Liver (tissue), 9 donors: ENCODE results near the gene OSBP2. TPM values are rescaled to one million over a fixed set of nuclear protein-coding genes. Genes with fewer than 3 reads are reported as not detected.

Experiments
- DNase-seq: peaks from one replicate; pipeline ENCODE4 v3.0.0-alpha.2; 2017; ENCODE audit warnings: low spot score
- H3K27ac ChIP-seq, 2 donors: one replicate each; pipeline ENCODE4 v1.7.0; 2013; ENCODE audit warnings: inconsistent platforms in 2 of 2, low read length in 2 of 2, control low read depth in 1 of 2, low read depth in 1 of 2, mild to moderate bottlenecking in 1 of 2
- H3K27me3 ChIP-seq, 4 donors: one replicate each; pipeline versions ENCODE4 v1.6.1 to v1.7.0; 2013; ENCODE audit warnings: low read length in 3 of 4, inconsistent platforms in 1 of 4, mild to moderate bottlenecking in 1 of 4, moderate library complexity in 1 of 4; ENCODE audit not compliant: control insufficient read depth in 4 of 4, insufficient read depth in 4 of 4
- H3K36me3 ChIP-seq, 4 donors: one replicate each; pipeline versions ENCODE4 v1.6.1 to v1.7.0; 2013; ENCODE audit warnings: low read length in 3 of 4, mild to moderate bottlenecking in 3 of 4, low read depth in 1 of 4, moderate library complexity in 1 of 4; ENCODE audit not compliant: control insufficient read depth in 4 of 4, insufficient read depth in 3 of 4
- H3K4me1 ChIP-seq, 4 donors: one replicate each; pipeline versions ENCODE4 v1.6.1 to v1.7.0; 2013; ENCODE audit warnings: low read length in 3 of 4, mild to moderate bottlenecking in 3 of 4, moderate library complexity in 1 of 4; ENCODE audit not compliant: control insufficient read depth in 4 of 4, insufficient read depth in 4 of 4
- H3K4me3 ChIP-seq, 3 donors: one replicate each; pipeline versions ENCODE4 v1.6.1 to v1.7.0; 2013; ENCODE audit warnings: low read length in 3 of 3, control low read depth in 1 of 3, low read depth in 1 of 3, mild to moderate bottlenecking in 1 of 3
- H3K9ac ChIP-seq, 2 donors: one replicate each; pipeline ENCODE4 v1.7.0; 2013; ENCODE audit warnings: low read length in 2 of 2, mild to moderate bottlenecking in 2 of 2, moderate library complexity in 2 of 2, control low read depth in 1 of 2, low read depth in 1 of 2
- H3K9me3 ChIP-seq, 4 donors: one replicate each; pipeline versions ENCODE4 v1.6.1 to v1.7.0; 2013; ENCODE audit warnings: low read length in 3 of 4; ENCODE audit not compliant: control insufficient read depth in 4 of 4
- CTCF ChIP-seq: fragments of 150-350 bp; IDR thresholded peaks from 2 replicates; pipeline ENCODE4 v1.5.1; 2017; ENCODE audit warnings: improper control_type of control experiment, low read depth, low read length; ENCODE audit not compliant: missing input control
- EGR1 ChIP-seq, 2 donors: IDR thresholded peaks; 2 replicates each; pipeline ENCODE4 v1.6.1; 2016 to 2018; ENCODE audit warnings: antibody characterized with exemption in 2 of 2, low read depth in 2 of 2
- FOXA1 ChIP-seq: IDR thresholded peaks from 2 replicates; pipeline ENCODE4 v1.6.1; 2016; ENCODE audit warnings: antibody characterized with exemption
- FOXA2 ChIP-seq: IDR thresholded peaks from 2 replicates; pipeline ENCODE4 v1.6.1; 2016; ENCODE audit warnings: antibody characterized with exemption
- GABPA ChIP-seq, 2 donors: IDR thresholded peaks in 1 of 2; conservative IDR thresholded peaks in 1 of 2; 2 replicates each; pipeline ENCODE4 v1.6.1; 2016; ENCODE audit warnings: antibody characterized with exemption in 2 of 2, mild to moderate bottlenecking in 1 of 2, moderate library complexity in 1 of 2
- HNF4A ChIP-seq, 2 donors: conservative IDR thresholded peaks; 2 replicates each; pipeline ENCODE4 v1.6.1; 2016; ENCODE audit warnings: antibody characterized with exemption in 2 of 2, mild to moderate bottlenecking in 2 of 2
- HNF4G ChIP-seq: IDR thresholded peaks from 2 replicates; pipeline ENCODE4 v1.6.1; 2016; ENCODE audit warnings: antibody characterized with exemption
- JUND ChIP-seq, 2 donors: IDR thresholded peaks; 2 replicates each; pipeline ENCODE4 v1.6.1; 2016; ENCODE audit warnings: antibody characterized with exemption in 2 of 2
- MAX ChIP-seq: IDR thresholded peaks from 2 replicates; pipeline ENCODE4 v1.6.1; 2016; ENCODE audit warnings: antibody characterized with exemption
- NR2F2 ChIP-seq: IDR thresholded peaks from 2 replicates; pipeline ENCODE4 v1.6.1; 2016; ENCODE audit warnings: antibody characterized with exemption
- RAD21 ChIP-seq, 2 donors: IDR thresholded peaks; 2 replicates each; pipeline ENCODE4 v1.6.1; 2016; ENCODE audit warnings: antibody characterized with exemption in 2 of 2, mild to moderate bottlenecking in 2 of 2
- RXRA ChIP-seq, 2 donors: IDR thresholded peaks; 2 replicates each; pipeline ENCODE4 v1.6.1; 2017 to 2018; ENCODE audit warnings: antibody characterized with exemption in 2 of 2, mild to moderate bottlenecking in 1 of 2
- SP1 ChIP-seq: IDR thresholded peaks from 2 replicates; pipeline ENCODE4 v1.6.1; 2018; ENCODE audit warnings: antibody characterized with exemption, mild to moderate bottlenecking
- TAF1 ChIP-seq: conservative IDR thresholded peaks from 2 replicates; pipeline ENCODE4 v1.6.1; 2016; ENCODE audit warnings: antibody characterized with exemption, mild to moderate bottlenecking
- YY1 ChIP-seq: IDR thresholded peaks from 2 replicates; pipeline ENCODE4 v1.6.1; 2016; ENCODE audit warnings: antibody characterized with exemption, mild to moderate bottlenecking
- WGBS: extraction: QIAGEN DNeasy Blood & Tissue Kit; methylation state at CpG from one replicate; pipeline ENCODE4 v1.1.7; 2013; 5-methylcytosine and 5-hydroxymethylcytosine counted together
- polyA plus RNA-seq, 2 donors: library from polyadenylated mRNA; stranded (reverse) in 1 of 2; unstranded in 1 of 2; fragments of 200-250 nt in 1 of 2; fragments of >200 nt in 1 of 2; fragmentation: Nextera tagmentation in 1 of 2; extraction: Ambion mirVana in 1 of 2; gene quantifications; one replicate each; pipeline versions ENCODE4 v1.2.1 to v1.2.3, GENCODE V29; 2013 to 2015
- total RNA-seq, 2 donors: library from RNA; depleted of rRNA; stranded (reverse); fragments of >200 nt; gene quantifications; one replicate each; pipeline ENCODE4 v1.2.3, GENCODE V29; 2014
- TF ChIP-seq, protein P1 (sequence below): IDR thresholded peaks from 2 replicates; pipeline ENCODE4 v1.6.1; 2016; ENCODE audit warnings: antibody characterized with exemption, mild to moderate bottlenecking
- TF ChIP-seq, protein P2 (sequence below): IDR thresholded peaks from 2 replicates; pipeline ENCODE4 v1.6.1; 2016; ENCODE audit warnings: antibody characterized with exemption
- TF ChIP-seq, protein P3 (sequence below): IDR thresholded peaks from 2 replicates; pipeline ENCODE4 v1.6.1; 2016; ENCODE audit warnings: antibody characterized with exemption
- donor health status: healthy.
- donor health status: healthy.
- donor health status: healthy.
- donor health status: healthy.
- donor health status: healthy.

OSBP2 gene
- total and polyA plus RNA-seq, 4 donors: 0.43 to 192 (median 0.86) TPM

DNA sequence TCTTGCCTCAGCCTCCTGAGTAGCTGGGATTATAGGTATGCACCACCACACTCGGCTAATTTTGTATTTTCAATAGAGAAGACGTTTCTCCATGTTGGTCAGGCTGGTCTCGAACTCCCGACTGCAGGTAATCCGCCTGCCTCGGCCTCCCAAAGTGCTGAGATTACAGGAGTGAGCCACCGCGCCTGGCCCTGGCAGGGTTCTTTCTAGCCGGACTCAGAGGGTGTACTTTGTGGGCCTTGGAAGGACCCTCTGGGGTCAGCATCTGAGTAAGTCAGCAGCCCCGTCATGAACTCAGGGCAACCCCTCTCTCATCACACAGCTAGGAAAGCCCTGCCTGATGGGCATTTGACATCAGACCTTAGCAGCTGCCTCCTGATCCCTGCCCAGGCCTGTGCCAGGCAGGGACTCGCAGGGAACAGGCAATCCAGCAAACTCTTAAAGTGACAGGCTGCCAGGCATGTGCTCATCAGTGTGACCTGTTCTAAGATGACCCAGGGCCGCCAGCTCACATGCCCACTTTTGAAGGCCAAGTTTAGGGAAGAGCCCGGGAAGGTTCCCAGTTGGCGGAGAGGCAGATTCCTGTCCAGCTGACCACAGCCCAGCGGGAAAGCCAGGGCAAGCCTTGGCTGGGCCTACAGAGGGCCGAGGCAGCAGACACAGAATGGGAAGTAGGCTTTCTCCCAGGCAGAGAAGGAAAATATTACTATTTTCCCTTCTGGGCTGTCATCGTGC is 181.0 kb downstream of the OSBP2 start:
- no peak for TF ChIP-seq RXRA (IDR thresholded peaks at IDR 0.05)
- no peak for TF ChIP-seq FOXA1
- no peak for TF ChIP-seq JUND (IDR thresholded peaks at IDR 0.05)
- TF ChIP-seq, protein P1, sequence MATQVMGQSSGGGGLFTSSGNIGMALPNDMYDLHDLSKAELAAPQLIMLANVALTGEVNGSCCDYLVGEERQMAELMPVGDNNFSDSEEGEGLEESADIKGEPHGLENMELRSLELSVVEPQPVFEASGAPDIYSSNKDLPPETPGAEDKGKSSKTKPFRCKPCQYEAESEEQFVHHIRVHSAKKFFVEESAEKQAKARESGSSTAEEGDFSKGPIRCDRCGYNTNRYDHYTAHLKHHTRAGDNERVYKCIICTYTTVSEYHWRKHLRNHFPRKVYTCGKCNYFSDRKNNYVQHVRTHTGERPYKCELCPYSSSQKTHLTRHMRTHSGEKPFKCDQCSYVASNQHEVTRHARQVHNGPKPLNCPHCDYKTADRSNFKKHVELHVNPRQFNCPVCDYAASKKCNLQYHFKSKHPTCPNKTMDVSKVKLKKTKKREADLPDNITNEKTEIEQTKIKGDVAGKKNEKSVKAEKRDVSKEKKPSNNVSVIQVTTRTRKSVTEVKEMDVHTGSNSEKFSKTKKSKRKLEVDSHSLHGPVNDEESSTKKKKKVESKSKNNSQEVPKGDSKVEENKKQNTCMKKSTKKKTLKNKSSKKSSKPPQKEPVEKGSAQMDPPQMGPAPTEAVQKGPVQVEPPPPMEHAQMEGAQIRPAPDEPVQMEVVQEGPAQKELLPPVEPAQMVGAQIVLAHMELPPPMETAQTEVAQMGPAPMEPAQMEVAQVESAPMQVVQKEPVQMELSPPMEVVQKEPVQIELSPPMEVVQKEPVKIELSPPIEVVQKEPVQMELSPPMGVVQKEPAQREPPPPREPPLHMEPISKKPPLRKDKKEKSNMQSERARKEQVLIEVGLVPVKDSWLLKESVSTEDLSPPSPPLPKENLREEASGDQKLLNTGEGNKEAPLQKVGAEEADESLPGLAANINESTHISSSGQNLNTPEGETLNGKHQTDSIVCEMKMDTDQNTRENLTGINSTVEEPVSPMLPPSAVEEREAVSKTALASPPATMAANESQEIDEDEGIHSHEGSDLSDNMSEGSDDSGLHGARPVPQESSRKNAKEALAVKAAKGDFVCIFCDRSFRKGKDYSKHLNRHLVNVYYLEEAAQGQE: no peak
- no peak for TF ChIP-seq RAD21 (IDR thresholded peaks at IDR 0.05)
- TF ChIP-seq CTCF: no peak
- no peak for TF ChIP-seq TAF1
- TF ChIP-seq EGR1 (IDR thresholded peaks at IDR 0.05; ENCODE audit: low read depth in 2 of 2): no peak
- no peak for TF ChIP-seq SP1
- TF ChIP-seq, protein P2, sequence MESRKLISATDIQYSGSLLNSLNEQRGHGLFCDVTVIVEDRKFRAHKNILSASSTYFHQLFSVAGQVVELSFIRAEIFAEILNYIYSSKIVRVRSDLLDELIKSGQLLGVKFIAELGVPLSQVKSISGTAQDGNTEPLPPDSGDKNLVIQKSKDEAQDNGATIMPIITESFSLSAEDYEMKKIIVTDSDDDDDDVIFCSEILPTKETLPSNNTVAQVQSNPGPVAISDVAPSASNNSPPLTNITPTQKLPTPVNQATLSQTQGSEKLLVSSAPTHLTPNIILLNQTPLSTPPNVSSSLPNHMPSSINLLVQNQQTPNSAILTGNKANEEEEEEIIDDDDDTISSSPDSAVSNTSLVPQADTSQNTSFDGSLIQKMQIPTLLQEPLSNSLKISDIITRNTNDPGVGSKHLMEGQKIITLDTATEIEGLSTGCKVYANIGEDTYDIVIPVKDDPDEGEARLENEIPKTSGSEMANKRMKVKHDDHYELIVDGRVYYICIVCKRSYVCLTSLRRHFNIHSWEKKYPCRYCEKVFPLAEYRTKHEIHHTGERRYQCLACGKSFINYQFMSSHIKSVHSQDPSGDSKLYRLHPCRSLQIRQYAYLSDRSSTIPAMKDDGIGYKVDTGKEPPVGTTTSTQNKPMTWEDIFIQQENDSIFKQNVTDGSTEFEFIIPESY: no peak
- no peak for TF ChIP-seq GABPA (IDR thresholded peaks at IDR 0.05 in 1 of 2, conservative IDR thresholded peaks at IDR 0.05 in 1 of 2)
- no peak for TF ChIP-seq MAX
- no peak for TF ChIP-seq HNF4G
- no peak for TF ChIP-seq YY1
- TF ChIP-seq FOXA2: no peak
- TF ChIP-seq HNF4A (conservative IDR thresholded peaks at IDR 0.05): no peak
- TF ChIP-seq NR2F2: no peak
- TF ChIP-seq, protein P3, sequence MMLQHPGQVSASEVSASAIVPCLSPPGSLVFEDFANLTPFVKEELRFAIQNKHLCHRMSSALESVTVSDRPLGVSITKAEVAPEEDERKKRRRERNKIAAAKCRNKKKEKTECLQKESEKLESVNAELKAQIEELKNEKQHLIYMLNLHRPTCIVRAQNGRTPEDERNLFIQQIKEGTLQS: no peak
- Histone ChIP-seq H3K9ac (no peak overlapping the region), H3K4me1 (no peaks in the 10 kb centered on the region), H3K27ac (no peak overlapping the region), H3K27me3 (no peaks in the 10 kb centered on the region), H3K36me3 (no peaks in the 10 kb centered on the region), H3K4me3 (no peak overlapping the region), H3K9me3 (no peaks in the 10 kb centered on the region)
- 81% methylated on average over 17 of the region's 17 CpGs for WGBS
- peak; percentile 30 for DNase-seq
